ENCODE results near the gene RAB33B. TPM values are rescaled to one million over a fixed set of nuclear protein-coding genes. Genes with fewer than 3 reads are reported as not detected.

RAB33B gene
- total and polyA plus RNA-seq, 9 of the 15 experiments (the other 6 are each of a cell fraction or from before 2014, with no cell fraction given), result 1.7 to 3.7 (median 3.0) TPM

- TF ChIP-seq ZKSCAN8 (CRISPR knock-in tag; IDR thresholded peaks at IDR 0.05) (no peak), NCOA2 (IDR thresholded peaks at IDR 0.05; ENCODE audit: partially characterized antibody in 2 of 2) (no peak), KDM5B (IDR thresholded peaks at IDR 0.05; ENCODE audit: insufficient replicate concordance, low read depth, low read length) (peak; percentile 91), TEAD4 (IDR thresholded peaks at IDR 0.05; ENCODE audit: low read length) (peak; percentile 4; the same call in 1 of the 2 replicates), TEAD4 (CRISPR knock-in tag; IDR thresholded peaks at IDR 0.05; ENCODE audit: borderline replicate concordance) (no peak), ESRRA (IDR thresholded peaks at IDR 0.05; ENCODE audit: borderline replicate concordance, low read depth) (0 out of 2 replicates have a peak, but pooled peaks have one; percentile 35), TAF7 (tag; IDR thresholded peaks at IDR 0.05) (peak; percentile 83), MYBL2 (IDR thresholded peaks at IDR 0.05; ENCODE audit: low read depth) (no peak), MYBL2 (CRISPR knock-in tag; IDR thresholded peaks at IDR 0.05; ENCODE audit: borderline replicate concordance) (no peak), CBX3 (IDR thresholded peaks at IDR 0.05; ENCODE audit: borderline replicate concordance in 1 of 2, low read length in 2 of 2) (peak in 1 of 2 experiments; percentile 68; a peak in 2 of 3 replicates), ARHGAP35 (IDR thresholded peaks at IDR 0.05; ENCODE audit: partially characterized antibody) (peak; percentile 92), EP300 (IDR thresholded peaks at IDR 0.05; ENCODE audit: low read length) (no peak; the same call in 1 of the 2 replicates)
- TF ChIP-seq, protein P1, sequence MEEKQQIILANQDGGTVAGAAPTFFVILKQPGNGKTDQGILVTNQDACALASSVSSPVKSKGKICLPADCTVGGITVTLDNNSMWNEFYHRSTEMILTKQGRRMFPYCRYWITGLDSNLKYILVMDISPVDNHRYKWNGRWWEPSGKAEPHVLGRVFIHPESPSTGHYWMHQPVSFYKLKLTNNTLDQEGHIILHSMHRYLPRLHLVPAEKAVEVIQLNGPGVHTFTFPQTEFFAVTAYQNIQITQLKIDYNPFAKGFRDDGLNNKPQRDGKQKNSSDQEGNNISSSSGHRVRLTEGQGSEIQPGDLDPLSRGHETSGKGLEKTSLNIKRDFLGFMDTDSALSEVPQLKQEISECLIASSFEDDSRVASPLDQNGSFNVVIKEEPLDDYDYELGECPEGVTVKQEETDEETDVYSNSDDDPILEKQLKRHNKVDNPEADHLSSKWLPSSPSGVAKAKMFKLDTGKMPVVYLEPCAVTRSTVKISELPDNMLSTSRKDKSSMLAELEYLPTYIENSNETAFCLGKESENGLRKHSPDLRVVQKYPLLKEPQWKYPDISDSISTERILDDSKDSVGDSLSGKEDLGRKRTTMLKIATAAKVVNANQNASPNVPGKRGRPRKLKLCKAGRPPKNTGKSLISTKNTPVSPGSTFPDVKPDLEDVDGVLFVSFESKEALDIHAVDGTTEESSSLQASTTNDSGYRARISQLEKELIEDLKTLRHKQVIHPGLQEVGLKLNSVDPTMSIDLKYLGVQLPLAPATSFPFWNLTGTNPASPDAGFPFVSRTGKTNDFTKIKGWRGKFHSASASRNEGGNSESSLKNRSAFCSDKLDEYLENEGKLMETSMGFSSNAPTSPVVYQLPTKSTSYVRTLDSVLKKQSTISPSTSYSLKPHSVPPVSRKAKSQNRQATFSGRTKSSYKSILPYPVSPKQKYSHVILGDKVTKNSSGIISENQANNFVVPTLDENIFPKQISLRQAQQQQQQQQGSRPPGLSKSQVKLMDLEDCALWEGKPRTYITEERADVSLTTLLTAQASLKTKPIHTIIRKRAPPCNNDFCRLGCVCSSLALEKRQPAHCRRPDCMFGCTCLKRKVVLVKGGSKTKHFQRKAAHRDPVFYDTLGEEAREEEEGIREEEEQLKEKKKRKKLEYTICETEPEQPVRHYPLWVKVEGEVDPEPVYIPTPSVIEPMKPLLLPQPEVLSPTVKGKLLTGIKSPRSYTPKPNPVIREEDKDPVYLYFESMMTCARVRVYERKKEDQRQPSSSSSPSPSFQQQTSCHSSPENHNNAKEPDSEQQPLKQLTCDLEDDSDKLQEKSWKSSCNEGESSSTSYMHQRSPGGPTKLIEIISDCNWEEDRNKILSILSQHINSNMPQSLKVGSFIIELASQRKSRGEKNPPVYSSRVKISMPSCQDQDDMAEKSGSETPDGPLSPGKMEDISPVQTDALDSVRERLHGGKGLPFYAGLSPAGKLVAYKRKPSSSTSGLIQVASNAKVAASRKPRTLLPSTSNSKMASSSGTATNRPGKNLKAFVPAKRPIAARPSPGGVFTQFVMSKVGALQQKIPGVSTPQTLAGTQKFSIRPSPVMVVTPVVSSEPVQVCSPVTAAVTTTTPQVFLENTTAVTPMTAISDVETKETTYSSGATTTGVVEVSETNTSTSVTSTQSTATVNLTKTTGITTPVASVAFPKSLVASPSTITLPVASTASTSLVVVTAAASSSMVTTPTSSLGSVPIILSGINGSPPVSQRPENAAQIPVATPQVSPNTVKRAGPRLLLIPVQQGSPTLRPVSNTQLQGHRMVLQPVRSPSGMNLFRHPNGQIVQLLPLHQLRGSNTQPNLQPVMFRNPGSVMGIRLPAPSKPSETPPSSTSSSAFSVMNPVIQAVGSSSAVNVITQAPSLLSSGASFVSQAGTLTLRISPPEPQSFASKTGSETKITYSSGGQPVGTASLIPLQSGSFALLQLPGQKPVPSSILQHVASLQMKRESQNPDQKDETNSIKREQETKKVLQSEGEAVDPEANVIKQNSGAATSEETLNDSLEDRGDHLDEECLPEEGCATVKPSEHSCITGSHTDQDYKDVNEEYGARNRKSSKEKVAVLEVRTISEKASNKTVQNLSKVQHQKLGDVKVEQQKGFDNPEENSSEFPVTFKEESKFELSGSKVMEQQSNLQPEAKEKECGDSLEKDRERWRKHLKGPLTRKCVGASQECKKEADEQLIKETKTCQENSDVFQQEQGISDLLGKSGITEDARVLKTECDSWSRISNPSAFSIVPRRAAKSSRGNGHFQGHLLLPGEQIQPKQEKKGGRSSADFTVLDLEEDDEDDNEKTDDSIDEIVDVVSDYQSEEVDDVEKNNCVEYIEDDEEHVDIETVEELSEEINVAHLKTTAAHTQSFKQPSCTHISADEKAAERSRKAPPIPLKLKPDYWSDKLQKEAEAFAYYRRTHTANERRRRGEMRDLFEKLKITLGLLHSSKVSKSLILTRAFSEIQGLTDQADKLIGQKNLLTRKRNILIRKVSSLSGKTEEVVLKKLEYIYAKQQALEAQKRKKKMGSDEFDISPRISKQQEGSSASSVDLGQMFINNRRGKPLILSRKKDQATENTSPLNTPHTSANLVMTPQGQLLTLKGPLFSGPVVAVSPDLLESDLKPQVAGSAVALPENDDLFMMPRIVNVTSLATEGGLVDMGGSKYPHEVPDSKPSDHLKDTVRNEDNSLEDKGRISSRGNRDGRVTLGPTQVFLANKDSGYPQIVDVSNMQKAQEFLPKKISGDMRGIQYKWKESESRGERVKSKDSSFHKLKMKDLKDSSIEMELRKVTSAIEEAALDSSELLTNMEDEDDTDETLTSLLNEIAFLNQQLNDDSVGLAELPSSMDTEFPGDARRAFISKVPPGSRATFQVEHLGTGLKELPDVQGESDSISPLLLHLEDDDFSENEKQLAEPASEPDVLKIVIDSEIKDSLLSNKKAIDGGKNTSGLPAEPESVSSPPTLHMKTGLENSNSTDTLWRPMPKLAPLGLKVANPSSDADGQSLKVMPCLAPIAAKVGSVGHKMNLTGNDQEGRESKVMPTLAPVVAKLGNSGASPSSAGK (IDR thresholded peaks at IDR 0.05), result peak; percentile 98
- TF ChIP-seq, protein P2, sequence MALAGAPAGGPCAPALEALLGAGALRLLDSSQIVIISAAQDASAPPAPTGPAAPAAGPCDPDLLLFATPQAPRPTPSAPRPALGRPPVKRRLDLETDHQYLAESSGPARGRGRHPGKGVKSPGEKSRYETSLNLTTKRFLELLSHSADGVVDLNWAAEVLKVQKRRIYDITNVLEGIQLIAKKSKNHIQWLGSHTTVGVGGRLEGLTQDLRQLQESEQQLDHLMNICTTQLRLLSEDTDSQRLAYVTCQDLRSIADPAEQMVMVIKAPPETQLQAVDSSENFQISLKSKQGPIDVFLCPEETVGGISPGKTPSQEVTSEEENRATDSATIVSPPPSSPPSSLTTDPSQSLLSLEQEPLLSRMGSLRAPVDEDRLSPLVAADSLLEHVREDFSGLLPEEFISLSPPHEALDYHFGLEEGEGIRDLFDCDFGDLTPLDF (CRISPR knock-in tag; IDR thresholded peaks at IDR 0.05), result peak; percentile 89
Measured at GRCh38 chr4:139453371-139454110, 380 bp upstream of the RAB33B start (continued).

Measured in K562 (cell line).